Stimulated activated CD4-positive, alpha-beta T cell treated with anti-CD3 and anti-CD28 coated beads, Interleukin-1b, Interleukin-23, amount 100 ng/mL, for 1 hour (primary cell): Measurements from ENCODE around the gene IL20.

ENCODE experiments used
- DNase-seq, 2 donors: peaks; one replicate each; pipeline ENCODE4 v3.0.0-alpha.2; 2020; ENCODE audit warnings: low read depth in 2 of 2

IL20 gene, protein sequence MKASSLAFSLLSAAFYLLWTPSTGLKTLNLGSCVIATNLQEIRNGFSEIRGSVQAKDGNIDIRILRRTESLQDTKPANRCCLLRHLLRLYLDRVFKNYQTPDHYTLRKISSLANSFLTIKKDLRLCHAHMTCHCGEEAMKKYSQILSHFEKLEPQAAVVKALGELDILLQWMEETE

DNA sequence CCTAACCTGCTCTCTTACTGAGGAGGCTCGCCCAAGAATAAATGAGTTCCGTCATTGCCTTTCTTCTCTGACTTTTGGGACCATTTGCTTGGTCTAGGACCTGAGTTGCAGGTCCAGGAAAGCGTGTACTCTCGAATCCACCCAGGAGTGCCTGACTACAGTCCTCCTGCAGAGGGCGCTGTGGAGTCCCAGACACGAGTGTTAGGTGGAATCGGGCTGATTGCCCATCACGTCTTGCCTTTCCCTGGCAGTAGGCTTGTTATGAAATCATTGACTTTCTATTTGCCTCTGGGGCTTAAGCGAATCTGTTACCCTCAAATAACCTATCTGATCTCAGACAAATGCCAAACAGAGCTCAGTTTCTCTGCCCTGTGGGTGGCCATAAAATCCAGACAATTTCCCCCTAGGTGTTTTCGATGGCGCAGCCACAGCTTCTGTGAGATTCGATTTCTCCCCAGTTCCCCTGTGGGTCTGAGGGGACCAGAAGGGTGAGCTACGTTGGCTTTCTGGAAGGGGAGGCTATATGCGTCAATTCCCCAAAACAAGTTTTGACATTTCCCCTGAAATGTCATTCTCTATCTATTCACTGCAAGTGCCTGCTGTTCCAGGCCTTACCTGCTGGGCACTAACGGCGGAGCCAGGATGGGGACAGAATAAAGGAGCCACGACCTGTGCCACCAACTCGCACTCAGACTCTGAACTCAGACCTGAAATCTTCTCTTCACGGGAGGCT lies at the start of gene IL20:
Gene IL20 (plus strand): TSS at position 685 of the 733 bp plus-strand sequence. CDS start 230 bp downstream, outside the sequence.
- DNase-seq = peak; percentile 73 to 83

DNA sequence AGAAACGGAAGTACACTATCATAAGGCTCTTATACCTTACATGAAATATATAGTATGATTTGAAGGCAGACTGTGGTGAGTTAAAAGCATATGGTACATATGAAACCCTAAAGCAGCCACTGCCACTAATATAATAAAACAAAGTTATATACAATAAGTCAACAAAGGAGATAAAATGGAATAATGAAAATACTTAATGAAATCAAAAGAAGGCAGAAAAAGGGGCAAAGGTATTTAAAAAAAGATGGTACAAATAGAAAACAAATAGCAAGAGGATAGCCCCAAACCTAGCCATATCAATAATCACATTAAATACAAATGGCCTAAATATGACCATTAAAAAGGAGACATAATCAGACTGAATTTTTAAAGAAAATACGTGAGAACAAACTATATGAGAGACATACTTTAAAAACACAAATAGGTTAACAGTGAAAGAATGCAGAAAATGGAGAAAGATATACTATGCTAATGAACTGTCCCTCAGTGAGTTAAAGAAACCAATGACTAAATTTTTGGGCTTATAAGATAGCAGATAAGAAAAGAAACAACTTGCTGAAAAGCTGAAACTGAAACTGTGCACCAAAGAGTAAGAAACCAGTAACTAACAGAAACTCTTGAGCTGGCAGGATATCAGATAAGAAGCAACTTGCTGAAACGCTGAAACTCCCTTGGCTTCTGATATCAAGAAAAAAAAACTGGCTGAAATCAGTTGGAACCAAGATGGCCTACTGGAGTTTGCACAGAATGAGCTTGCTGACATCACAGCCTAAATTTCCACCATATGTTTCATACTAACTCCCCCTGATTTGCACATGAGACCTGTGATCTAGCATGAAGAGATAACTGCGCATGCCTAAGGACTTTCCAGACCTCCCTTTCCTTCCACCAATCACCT lies 48.8 kb upstream of the IL20 start:
- DNase-seq = no peak

DNA sequence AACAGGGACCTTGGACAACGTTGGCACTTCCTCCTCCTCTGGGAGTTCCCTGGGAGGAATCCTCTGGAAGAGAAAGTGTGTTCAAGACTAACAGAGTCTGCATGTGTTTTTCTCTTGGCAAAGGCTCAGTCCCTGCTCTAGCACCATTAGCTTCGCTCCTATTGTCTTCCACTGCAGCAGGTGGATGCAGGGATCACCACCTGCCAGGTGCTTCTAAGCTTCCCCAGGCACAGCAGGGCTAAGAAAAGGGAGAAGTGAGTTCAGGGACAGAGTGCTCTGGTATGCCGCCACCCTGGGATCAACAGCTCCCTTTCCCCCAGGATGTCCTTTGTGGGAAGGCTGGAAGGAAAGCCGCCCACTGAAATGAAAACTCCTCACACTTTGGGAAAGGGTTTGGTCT lies 43.9 kb upstream of the IL20 start:
- DNase-seq = no peak

DNA sequence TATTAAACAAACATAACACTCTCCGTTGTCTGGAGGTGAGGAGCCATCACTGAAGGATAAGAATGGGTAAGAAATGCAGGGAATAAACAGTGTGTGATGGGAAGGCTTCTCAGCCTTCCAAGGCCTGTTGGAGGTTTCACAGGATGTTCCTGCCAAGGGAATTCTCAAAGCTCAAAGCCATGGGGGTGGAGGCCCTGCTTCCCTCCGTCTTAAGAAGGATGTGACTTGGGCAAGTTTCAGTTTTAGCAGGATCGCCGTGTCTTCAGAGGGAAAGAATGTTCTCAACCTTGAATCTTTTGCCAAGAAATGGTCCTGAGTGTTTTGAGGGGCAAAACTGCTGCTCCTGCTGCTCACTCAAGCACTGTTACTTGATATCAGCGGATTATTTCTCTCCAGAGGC lies 41.7 kb upstream of the IL20 start:
- DNase-seq = no peak

DNA sequence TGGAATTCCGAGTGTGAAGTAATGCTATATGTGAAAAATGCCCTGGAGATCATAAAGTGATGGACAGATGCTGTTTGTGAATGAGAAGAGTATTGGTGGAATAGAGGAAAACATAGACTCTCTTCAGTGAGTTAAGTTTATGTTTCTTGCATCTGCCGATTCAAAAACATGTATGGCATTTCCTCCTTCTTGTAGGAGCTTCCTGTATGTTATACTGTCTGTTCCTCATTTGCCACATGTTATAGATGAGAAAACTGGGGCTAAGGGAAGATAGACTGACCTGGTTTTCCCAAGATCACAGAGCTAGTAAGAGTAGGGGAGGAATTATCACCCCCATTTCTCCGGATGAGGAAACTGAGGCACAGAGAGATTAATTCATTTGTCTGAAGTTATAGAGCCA lies 41.1 kb upstream of the IL20 start:
- no peak for DNase-seq

DNA sequence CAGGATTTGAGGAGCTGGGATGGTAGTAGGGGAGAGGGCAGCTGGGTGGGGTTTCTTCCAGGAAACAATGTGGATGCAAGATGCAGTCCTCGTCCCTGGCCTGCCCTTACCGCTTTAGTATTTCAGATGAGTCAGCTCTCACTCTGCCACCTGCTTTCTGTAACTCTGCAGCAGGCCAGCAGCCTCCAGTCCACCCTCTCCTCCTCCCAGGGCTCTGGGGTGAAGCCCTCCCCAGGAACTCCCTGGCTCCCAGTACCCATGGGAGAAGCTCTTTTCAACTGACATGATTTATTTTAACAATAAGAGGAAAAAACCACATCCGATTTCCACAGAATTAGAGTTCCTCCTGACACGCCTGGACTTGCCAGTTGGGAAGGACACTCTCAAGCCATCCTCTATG lies 39.0 kb upstream of the IL20 start:
- no peak for DNase-seq

DNA sequence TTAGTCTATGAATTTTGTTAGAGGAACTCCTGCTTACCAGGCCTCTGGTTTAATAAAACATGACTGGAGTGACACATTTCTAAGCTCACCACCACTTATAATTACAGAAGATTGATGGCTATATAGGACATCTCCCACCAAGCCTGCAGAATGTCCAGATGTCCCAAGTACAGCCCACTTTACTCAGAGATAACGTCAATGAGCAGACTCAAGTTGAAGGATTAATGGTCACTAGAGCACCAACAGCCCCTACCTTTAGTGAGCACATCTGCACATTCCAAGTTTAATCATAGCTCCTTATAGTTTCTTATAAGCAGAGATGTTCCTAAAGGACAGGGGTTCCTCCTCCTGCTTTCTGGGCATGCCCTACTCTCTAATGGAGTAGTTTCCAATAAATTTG lies 37.4 kb upstream of the IL20 start:
- no peak for DNase-seq

DNA sequence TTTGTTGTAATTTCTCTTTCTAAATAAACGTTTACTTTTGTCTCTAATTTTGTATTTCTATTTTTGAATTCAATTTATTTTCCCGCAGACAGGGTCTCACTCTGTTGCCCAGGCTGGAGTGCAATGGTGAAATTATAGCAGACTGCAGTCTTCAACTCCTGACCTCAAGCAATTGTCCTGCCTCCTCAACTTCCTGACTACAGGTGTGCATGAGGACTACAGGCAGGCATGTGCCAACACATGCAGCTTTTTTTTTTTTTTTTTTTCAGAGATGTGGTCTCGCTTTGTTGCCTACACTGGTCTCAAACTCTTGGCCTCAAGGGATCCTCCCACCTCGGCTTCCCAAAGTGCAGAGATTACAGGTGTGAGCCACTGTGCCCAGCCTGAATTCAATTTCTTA lies 36.7 kb upstream of the IL20 start:
- no peak for DNase-seq

DNA sequence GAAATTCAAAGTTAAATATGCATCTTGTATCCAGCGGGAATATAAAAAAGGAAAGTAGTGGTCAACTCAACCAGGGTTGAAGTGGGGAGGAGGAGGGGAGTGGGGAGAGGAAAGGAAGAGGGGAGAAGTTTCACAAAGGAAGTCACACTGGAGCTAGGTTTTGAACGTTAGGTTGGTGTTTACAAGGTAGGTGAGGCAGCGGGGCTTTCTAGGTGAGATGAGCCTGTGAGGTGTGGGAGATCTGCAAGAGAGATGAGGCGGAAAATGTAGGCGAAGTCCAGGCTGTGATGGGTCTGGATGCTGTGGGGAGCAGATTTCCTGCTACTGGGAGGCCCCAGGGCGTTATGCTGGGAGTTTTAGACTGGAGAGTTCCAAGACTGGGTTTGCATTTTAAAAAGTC lies 36.1 kb upstream of the IL20 start:
- DNase-seq = no peak

DNA sequence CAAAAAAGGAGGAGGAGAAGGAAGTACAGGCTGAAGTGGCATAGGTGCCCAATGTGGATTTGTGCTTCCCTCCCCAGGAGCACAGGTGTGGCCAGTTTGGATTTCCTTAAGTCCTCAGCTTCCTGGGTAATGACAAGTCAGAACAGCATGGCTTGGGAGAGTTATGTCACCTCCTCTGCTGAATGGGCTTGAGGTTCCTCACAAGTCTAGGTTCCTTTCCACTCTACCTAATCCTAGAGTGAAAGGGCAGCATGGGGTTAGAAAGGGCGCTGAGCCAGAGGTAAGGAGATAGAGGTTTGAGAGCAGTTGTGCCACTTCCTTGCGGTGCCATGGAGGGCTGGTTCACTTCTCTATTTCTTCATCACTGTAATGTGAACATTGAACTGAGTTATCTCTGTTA lies 35.5 kb upstream of the IL20 start:
- no peak for DNase-seq

DNA sequence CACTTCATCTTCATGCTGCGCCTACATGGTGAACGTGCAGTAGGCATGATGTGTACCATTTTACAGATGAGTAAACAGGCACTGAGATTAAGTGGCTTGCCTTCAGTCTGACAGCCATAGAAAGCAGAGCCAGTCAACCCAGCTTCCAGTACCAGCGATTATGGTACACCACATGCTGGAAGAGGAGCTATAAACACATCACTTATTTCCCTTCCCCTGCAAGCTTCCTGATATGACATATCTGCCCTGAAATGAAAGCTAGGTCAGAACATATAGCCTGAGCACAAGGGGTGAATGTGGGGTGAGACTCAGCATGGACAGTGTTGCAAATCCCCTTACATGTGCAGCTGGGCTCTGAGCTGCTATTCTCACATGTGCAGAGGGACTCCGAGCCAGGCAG lies 33.8 kb upstream of the IL20 start:
- no peak for DNase-seq

DNA sequence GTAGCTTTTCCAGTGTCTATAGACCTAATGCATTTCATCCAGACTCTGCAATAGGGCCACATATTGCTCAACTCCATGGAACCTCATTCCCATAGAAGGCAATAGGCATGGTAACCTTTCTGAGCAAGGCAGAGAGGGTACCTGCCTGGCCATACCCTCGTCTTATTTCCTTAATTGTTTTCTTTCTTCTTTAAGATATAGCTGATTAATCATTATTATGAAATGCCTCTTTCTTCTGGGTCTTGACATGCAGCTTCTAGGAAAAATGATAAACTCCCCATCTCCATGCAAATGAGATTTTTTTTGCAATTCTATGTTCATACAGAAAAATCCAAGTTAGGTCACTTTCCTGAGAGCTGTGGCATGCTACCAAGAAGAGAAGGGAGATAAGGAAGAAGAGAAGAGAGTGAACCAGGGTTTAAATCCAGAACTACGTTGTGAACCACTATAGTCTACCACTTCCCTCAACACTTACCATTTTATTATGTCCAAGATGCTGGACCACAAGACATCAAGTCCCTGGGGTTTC lies 33.0 kb upstream of the IL20 start:
- no peak for DNase-seq

DNA sequence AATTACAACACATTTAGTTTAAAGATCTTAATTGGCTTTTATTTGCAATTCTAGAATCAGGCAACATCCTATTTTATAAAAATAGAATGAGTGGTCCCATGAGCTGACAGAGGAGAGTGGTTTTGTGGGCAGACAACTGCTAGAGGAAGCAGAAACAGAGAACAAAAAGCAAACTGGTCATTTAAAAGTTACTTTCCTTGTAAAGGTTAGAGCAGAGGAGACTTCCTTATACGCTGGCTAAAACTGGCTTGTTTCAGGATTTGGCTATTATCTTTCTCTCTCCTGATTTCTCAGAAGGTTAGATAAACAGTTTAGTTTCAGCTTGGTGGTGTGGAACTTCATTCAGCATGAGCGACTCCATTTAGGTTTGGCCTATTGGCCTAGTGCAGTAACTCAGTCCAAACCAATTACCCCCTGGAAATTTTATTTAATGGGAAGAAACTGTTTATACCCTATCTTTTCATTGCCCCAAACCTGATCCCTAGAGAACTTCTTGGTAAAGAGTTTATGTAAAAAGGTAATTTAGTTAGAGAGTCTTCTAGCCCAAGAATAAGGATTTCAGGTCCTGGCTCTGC lies 32.2 kb upstream of the IL20 start:
- DNase-seq = no peak

DNA sequence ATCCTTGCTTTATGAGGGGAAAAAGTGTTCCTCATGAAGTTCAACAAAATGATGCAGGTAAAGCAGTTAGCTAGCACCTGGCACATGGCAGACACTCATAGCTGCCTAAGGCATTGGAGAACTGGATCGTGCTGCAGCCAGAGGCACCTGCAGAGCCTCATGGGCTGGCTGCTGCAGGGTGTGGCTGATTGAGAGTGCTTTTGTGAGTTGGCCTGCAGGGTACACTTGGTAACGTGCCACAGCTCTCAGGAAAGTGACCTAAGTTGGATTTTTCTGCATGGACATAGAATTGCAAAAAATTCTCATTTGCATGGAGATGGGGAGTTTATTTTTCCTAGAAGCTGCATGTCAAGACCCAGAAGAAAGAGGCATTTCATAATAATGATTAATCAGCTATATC lies 31.6 kb upstream of the IL20 start:
- DNase-seq = no peak

DNA sequence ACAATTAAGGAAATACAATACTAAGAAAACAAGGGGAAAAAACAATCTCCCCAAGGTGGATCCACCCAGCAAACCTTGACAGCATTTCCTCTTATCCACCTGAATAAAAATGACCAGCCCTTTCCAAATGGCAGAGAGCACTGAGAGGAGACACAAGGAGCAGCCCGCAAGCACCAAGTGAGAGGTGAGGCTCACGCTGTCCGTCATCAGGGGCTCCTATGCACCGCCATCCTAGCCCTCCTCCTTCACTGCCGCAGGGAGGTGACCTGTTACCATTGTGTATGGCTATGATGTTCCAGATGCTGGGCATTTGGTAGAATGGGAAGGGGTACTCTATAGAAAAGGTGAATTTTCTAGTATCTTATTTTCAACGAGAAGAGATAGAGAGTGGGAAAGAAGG lies 31.2 kb upstream of the IL20 start:
- no peak for DNase-seq

DNA sequence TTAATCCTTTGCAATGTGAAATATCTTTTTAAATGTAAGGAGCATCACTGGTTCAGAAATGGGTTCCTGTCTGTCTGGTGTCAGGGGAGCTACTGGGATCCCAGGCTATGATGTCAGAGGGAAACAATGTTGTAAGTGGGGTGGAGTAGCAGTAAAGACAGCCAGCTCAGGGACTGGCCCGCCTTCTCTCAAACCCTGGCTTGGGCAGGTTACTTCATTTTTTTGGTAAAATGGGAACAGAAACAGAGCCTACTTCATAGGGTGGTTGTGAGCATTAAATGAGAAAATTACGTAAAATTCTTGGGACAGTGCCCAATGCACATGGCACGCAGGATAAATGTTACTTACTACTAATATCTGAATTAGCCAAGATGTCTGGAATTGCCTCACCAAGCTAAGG lies 30.7 kb upstream of the IL20 start:
- no peak for DNase-seq

DNA sequence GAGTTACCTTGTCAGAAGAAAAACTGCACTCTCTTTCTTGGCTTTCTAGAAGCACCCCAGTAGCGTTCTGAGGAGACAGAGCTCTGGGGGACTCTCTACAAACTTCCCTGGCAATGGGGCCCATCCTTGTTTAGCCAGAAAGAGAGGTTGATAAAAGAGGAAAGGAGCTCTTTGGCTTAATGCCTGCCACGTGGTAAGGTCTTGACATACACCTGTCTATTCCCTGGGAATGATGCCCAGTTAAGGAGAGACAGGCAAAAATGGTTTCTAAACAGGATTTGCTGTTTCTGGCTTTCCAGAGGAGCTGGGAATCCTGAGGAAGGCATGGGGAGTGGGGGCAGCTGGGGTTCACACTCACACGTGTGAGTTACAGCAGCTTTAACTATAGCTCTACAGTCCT lies 30.2 kb upstream of the IL20 start:
- no peak for DNase-seq

DNA sequence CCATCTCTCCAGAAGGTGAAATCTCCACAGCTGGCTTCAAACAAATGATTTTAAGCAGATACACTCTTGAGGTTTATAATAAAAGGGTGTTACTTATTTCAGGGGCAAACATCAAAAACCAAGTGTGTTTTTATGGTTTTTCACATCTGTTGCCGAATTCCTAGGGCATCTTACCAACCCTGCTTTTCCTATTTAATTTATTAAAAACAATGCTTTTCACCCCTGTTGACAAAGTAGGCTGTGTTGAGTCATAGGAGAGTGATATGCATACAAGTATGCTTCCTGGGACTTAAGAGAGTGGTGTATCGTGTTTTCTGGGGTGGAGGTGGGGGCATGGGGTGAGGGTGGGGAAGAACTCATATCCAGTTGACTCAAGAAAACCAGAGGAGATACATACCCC lies 29.3 kb upstream of the IL20 start:
- DNase-seq = no peak

DNA sequence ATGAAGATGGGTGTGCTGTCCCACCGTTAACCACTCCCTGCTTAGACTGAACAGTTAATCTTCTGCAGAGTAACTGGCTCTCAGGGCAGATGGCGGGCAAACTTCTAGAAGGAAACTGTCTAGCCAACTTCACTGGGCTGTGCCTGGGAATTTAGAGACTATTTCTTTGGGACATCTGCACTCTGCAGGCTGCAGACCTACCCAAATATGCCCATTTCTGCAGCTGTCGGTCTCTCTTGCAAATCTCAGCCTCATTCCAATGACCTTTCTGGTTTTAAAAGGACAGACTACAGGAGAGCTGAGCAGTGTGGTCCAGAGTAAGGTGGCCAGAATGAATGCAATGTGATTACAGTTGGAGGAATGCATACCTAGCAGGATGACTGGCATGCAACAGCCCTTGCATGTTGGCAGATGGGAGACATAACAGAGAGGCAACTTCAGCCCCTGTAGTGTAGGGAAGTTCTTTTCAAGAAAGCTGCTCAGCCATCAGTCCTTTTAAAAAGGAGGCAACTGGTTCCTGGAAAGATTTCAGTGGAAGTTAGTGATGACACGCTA lies 26.3 kb upstream of the IL20 start:
- no peak for DNase-seq

DNA sequence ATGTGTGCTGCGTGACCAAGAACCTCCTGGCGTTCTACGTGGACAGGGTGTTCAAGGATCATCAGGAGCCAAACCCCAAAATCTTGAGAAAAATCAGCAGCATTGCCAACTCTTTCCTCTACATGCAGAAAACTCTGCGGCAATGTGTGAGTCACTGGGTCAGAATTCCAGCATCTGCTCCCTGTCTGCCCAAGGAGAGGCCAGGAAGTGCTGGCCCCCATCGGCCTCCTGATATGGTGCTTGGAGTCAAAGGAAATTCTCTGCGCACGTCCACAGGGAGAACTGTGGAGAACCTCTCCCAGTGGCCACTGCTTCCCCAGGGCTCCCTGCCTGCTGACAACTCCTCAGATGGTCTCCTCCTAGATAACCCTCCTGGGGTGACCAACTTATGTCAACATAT lies 25.6 kb upstream of the IL20 start:
- DNase-seq = no peak

DNA sequence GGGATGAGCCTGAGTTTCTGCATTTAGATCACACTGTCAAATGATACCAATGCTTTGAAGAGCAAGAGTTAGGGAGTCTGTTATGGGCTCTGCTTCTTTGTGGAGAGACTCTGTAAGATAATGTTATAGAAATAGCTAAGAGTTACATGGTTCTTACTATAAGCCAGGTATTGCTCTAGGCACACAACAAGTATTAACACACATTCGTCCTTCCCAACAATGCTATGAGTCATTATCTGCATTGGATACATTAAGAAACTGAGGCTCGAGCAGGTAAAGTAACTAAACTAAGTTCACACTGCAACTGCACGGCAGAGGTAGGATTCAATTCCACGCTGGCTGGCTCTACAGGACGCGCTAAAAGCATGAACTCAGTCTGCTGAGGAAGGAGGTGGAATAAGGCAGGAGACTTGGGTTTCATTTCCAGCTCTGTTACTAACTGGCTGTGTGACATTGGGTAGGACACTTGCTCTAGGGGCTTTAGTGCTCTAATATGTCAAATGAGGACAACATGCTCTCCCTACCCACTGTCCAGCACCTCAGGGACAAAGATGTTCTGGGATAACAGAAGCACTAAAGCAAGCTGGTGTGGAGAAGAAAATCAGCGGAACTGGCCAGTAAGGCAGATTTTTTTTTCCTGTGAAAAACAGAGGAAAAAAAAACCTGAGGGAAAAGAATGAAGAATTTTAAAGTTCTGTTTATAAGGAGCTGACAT lies 23.7 kb upstream of the IL20 start:
- no peak for DNase-seq
